ENCODE data around the gene CUX1. TPM values are rescaled to one million over a fixed set of nuclear protein-coding genes. Genes with fewer than 3 reads are reported as not detected.

CUX1 gene
- total RNA-seq, 2 donors from 2014 or later, result 42.0 to 47.5 TPM

DNA sequence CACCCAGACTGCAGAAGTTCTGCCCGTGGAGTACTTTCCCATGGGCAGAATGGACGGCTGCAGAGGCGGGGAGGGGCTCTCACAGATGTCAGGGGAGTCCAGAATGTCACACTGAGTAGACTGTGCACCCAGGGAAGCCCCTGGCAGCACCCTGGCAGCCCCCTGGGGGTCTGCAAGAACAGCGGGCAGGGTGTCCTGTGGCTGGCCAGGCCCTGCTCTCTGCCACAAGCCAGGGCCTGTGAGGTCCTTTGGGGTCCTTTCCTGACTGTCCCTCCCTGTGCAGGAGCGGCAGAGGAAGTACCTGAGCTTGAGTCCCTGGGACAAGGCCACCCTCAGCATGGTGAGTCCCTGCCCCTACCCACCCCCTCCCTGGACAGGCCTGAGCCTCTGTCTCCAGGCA is 463.1 kb downstream of the CUX1 start:
- H3K27ac ChIP-seq, result no peak overlapping the region
- intact Hi-C loops (cut with DNase I), result loop anchor here (5.0 kb wide), 1 partner anchor 112 kb away; no protein-coding TSS in a partner anchor
- H3K4me3 ChIP-seq, result no peak overlapping the region
- H3K9me3 ChIP-seq, result no peaks in the 10 kb centered on the region
- H3K27me3 ChIP-seq, result no peaks in the 10 kb centered on the region
- ATAC-seq, result no peak
- DNase-seq, result no peak
- H3K36me3 ChIP-seq (replicated peaks in 1 of 2; ENCODE audit: insufficient read depth in 1 of 2, low read depth in 2 of 2), result no peaks in the 10 kb centered on the region
- TF ChIP-seq, protein P1, sequence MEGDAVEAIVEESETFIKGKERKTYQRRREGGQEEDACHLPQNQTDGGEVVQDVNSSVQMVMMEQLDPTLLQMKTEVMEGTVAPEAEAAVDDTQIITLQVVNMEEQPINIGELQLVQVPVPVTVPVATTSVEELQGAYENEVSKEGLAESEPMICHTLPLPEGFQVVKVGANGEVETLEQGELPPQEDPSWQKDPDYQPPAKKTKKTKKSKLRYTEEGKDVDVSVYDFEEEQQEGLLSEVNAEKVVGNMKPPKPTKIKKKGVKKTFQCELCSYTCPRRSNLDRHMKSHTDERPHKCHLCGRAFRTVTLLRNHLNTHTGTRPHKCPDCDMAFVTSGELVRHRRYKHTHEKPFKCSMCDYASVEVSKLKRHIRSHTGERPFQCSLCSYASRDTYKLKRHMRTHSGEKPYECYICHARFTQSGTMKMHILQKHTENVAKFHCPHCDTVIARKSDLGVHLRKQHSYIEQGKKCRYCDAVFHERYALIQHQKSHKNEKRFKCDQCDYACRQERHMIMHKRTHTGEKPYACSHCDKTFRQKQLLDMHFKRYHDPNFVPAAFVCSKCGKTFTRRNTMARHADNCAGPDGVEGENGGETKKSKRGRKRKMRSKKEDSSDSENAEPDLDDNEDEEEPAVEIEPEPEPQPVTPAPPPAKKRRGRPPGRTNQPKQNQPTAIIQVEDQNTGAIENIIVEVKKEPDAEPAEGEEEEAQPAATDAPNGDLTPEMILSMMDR (IDR thresholded peaks at IDR 0.05), result no peak
- TF ChIP-seq POLR2A (IDR thresholded peaks at IDR 0.05), result no peak
- 92 to 100% methylated on average over 1 to 5 of the region's 5 CpGs for WGBS, 2 donors
- H3K4me1 ChIP-seq, result peaks cover under 1% of the 10 kb centered on the region

DNA sequence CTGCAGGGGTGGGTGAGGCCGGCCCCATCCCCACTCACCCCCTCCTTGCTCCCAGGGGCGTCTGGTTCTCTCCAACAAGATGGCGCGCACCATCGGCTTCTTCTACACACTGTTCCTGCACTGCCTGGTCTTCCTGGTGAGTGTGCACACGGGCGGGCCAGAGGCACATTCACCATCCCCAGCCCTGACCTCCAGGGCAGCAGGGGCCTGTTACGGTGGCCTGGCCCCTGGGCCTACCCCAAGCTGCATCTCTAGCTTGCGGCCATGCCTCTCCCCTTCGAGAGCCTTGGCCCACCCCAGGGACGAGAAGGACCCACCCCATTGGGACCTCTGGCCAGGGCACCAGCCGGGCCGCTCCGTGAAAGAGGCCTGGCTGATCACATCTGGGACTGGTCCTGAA is 464.4 kb downstream of the CUX1 start:
- Histone ChIP-seq H3K27me3 (no peaks in the 10 kb centered on the region), H3K36me3 (replicated peaks in 1 of 2; ENCODE audit: insufficient read depth in 1 of 2, low read depth in 2 of 2) (no peaks in the 10 kb centered on the region), H3K9me3 (no peaks in the 10 kb centered on the region), H3K27ac (no peak overlapping the region), H3K4me3 (no peak overlapping the region), H3K4me1 (peaks cover 10% of the 10 kb centered on the region)
- TF ChIP-seq POLR2A (IDR thresholded peaks at IDR 0.05), result no peak
- TF ChIP-seq, protein P1 (IDR thresholded peaks at IDR 0.05), result no peak
- ATAC-seq (no peak), DNase-seq (no peak)
- intact Hi-C loops (cut with DNase I), result loop anchor here (5.0 kb wide), 1 partner anchor 111 kb away; no protein-coding TSS in a partner anchor
- WGBS, 2 donors, result 85 to 89% methylated on average over 6 to 14 of the region's 14 CpGs

DNA sequence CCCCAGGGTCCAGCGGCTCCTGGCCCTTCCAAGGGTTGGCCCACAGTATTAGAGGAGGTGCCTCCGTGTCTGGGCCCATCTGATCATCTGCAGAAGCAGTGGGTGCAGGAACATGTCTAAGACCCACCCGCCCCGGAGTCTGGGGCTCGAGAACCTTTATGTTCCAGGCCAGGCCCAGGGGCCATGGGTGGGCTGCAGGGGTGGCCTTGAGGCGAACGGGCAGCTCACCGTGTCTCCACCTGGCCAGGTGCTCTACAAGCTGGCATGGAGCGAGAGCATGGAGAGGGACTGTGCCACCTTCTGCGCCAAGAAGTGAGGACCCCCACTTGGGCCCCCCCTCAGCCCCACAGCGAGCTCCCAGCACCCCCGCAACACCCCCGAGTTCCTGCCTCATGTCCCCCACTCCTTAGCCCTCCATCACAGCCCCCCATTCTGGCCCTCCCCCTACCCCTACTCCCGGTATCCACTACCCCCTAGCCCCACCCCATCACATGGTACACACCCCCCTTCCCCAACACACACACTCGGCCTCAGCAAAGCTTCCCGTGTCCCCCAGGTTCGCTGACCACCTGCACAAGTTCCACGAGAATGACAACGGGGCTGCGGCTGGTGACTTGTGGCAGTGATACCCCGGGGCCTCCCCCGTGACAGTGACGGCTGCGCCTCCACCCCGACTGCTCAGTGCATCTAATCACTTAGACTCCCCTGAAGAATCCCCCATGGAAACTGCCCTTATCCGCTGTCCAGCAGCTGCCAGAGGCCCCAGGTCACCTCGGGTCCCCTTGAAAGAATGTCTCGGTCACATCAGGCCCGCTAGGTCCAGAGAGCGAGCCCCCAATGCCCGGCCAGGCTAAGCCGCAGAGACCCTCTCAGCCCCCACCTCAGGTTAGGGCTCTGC is 465.3 kb downstream of the CUX1 start:
- H3K4me3 ChIP-seq, result no peak overlapping the region
- WGBS, 2 donors, result 88 to 92% methylated on average over 16 to 24 of the region's 32 CpGs
- DNase-seq, result no peak
- ATAC-seq, result no peak
- H3K36me3 ChIP-seq (replicated peaks in 1 of 2; ENCODE audit: insufficient read depth in 1 of 2, low read depth in 2 of 2), result no peaks in the 10 kb centered on the region
- intact Hi-C loops (cut with DNase I), result loop anchor here (5.0 kb wide), 1 partner anchor 110 kb away; no protein-coding TSS in a partner anchor
- H3K27me3 ChIP-seq, result no peaks in the 10 kb centered on the region
- no peaks in the 10 kb centered on the region for H3K9me3 ChIP-seq
- TF ChIP-seq, protein P1 (IDR thresholded peaks at IDR 0.05), result no peak
- TF ChIP-seq POLR2A (IDR thresholded peaks at IDR 0.05), result no peak
- H3K4me1 ChIP-seq, result peaks cover 18% of the 10 kb centered on the region
- no peak overlapping the region for H3K27ac ChIP-seq

DNA sequence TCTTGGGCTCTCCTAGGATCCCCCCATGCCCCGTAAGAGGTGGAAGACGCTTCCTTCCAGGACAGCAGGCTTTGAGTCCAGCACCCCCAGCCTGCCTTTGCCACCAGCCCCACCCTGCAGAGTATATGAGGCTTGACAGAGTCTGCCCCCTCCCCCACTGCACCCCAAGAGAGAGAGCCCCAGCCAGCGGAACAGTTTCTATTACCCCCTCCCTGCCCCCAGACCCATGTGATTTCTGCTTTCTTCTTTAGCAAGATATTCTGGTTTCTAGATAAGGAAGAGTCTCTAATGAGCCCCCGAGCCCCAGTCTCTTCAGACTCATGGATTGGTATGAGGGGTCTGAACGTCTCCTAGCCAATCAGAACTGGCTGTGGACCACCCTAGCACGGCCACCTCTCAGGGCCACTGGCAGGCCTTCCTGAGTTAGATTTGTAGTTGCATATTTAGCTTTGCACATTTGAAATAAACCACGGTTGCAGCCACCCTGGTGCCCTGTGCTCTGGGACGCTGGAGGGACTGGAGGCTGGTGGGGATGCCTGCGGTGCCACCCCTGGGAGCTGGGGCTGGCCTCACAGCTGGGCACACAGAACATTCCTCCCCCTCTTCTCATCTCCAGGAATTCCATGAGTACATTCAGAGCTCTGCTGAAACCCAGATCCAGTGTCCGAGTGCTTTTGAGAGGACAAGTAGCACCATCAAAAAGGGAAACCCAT is 466.2 kb downstream of the CUX1 start:
- Histone ChIP-seq H3K27me3 (no peaks in the 10 kb centered on the region), H3K4me3 (no peak overlapping the region), H3K36me3 (replicated peaks in 1 of 2; ENCODE audit: insufficient read depth in 1 of 2, low read depth in 2 of 2) (no peaks in the 10 kb centered on the region), H3K4me1 (peaks cover 25% of the 10 kb centered on the region), H3K27ac (no peak overlapping the region), H3K9me3 (no peaks in the 10 kb centered on the region)
- 67 to 85% methylated on average over 8 to 9 of the region's 10 CpGs for WGBS, 2 donors
- DNase-seq (no peak), ATAC-seq (no peak)
- no peak for TF ChIP-seq POLR2A (IDR thresholded peaks at IDR 0.05)
- TF ChIP-seq, protein P1 (IDR thresholded peaks at IDR 0.05), result no peak
- intact Hi-C loops (cut with DNase I), result loop anchor here (5.0 kb wide), 1 partner anchor 109 kb away; no protein-coding TSS in a partner anchor

Measured in body of pancreas (tissue), 4 donors.